H1 (cell line): ENCODE measurements around the gene DNAJC21.
A peak's percentile ranks its signal among the peaks of the same experiment; 100 is the strongest.

Experiments used
- ATF3 ChIP-seq: IDR thresholded peaks from 2 replicates; pipeline ENCODE4 v1.6.1; 2011; ENCODE audit warnings: low read depth, mild to moderate bottlenecking, low read length; ENCODE audit not compliant: insufficient read depth
- CTCF ChIP-seq, 3 experiments: IDR thresholded peaks; 1 replicate in 2 of 3; 2 replicates in 1 of 3; pipeline versions ENCODE4 v1.5.1 to v1.6.1; 2011; ENCODE audit warnings: low read length in 3 of 3, mild to moderate bottlenecking in 3 of 3, inconsistent platforms in 2 of 3, low read depth in 1 of 3, moderate library complexity in 1 of 3; ENCODE audit not compliant: insufficient read depth in 1 of 3; ENCODE audit errors: control extremely low read depth in 1 of 3
- POLR2A ChIP-seq, 2 experiments: IDR thresholded peaks; 1 replicate in 1 of 2; 2 replicates in 1 of 2; pipeline ENCODE4 v1.6.1; 2011; ENCODE audit warnings: low read depth in 2 of 2, low read length in 2 of 2, mild to moderate bottlenecking in 2 of 2; ENCODE audit errors: control extremely low read depth in 1 of 2
- RXRA ChIP-seq: IDR thresholded peaks from 2 replicates; pipeline ENCODE4 v1.6.1; 2011; ENCODE audit warnings: low read depth, mild to moderate bottlenecking, low read length, moderate library complexity; ENCODE audit not compliant: insufficient read depth
- SP1 ChIP-seq: IDR thresholded peaks from 2 replicates; pipeline ENCODE4 v1.6.1; 2011; ENCODE audit warnings: low read depth, low read length
- TAF1 ChIP-seq: IDR thresholded peaks from 2 replicates; pipeline ENCODE4 v1.6.1; 2011; ENCODE audit warnings: mild to moderate bottlenecking, low read depth, low read length

GRCh38 chr5:35002459-35002858 is 73.1 kb downstream of the DNAJC21 start:
- TF ChIP-seq TAF1 (no peak), SP1 (no peak), RXRA (no peak), POLR2A (IDR thresholded peaks at IDR 0.05; ENCODE audit: control extremely low read depth in 1 of 2, low read depth in 2 of 2, low read length in 2 of 2) (no peak), CTCF (IDR thresholded peaks at IDR 0.05; ENCODE audit: control extremely low read depth in 1 of 3, insufficient read depth in 1 of 3, low read depth in 1 of 3, low read length in 3 of 3) (peak in 1 of 3 experiments; percentile 43; a peak in 2 of 4 replicates), ATF3 (no peak)
